NT2/D1 (cell line): ENCODE data around the gene POLR1H.

Source experiments
- SUZ12 ChIP-seq: IDR thresholded peaks from 2 replicates; pipeline ENCODE4 v1.6.1; 2011; ENCODE audit not compliant: insufficient read length, insufficient read depth; ENCODE audit errors: extremely low read depth
- YY1 ChIP-seq: IDR thresholded peaks from 2 replicates; pipeline ENCODE4 v1.6.1; 2011; ENCODE audit not compliant: insufficient read length, insufficient read depth
- ZNF274 ChIP-seq: IDR thresholded peaks from 2 replicates; pipeline ENCODE4 v1.6.1; 2011; ENCODE audit warnings: mild to moderate bottlenecking, low read depth, low read length

GRCh38 chr6:30062471-30063178, 1.6 kb downstream of the POLR1H start:
- no peak for TF ChIP-seq ZNF274
- no peak for TF ChIP-seq SUZ12
- no peak for TF ChIP-seq YY1
